ENCODE data around the gene PLXNB3. TPM values are rescaled to one million over a fixed set of nuclear protein-coding genes. Genes with fewer than 3 reads are reported as not detected.
A peak's percentile ranks its signal among the peaks of the same experiment; 100 is the strongest.

The PLXNB3 gene
- total and polyA plus RNA-seq, 2 experiments from 2014 or later = 0.70 to 4.1 TPM

- Histone ChIP-seq H3K36me3 (ENCODE audit: insufficient read depth) (no peaks in the 10 kb centered on the region), H3K27me3 (ENCODE audit: insufficient read depth) (no peaks in the 10 kb centered on the region), H3F3A (replicated peaks; ENCODE audit: low read depth) (no peaks in the 10 kb centered on the region), H3K4me1 (ENCODE audit: insufficient read depth) (no peaks in the 10 kb centered on the region), H3K4me3 (no peak overlapping the region), H3K79me2 (replicated peaks; ENCODE audit: insufficient read depth) (no peaks in the 10 kb centered on the region), H4K20me1 (replicated peaks; ENCODE audit: insufficient read depth) (no peaks in the 10 kb centered on the region), H3K4me2 (no peak overlapping the region), H3K9me2 (ENCODE audit: insufficient read depth) (no peaks in the 10 kb centered on the region), H2AFZ (no peak overlapping the region), H3K27ac (ENCODE audit: low read depth) (no peak overlapping the region)
- DNase-seq (ENCODE audit: low spot score) (no peak), ATAC-seq (no peak; the same call in 2 of the 3 replicates)
- no peak overlapping the region for H3K27ac Mint-ChIP-seq
- no peak overlapping the region for H3K4me3 Mint-ChIP-seq
- no peaks in the 10 kb centered on the region for H3K36me3 Mint-ChIP-seq (ENCODE audit: low read depth)
- no peaks in the 10 kb centered on the region for H3K4me1 Mint-ChIP-seq
- H3K9me3 Mint-ChIP-seq = no peaks in the 10 kb centered on the region
- no peaks in the 10 kb centered on the region for H3K27me3 Mint-ChIP-seq (ENCODE audit: insufficient read depth, low read depth, poor library complexity)
- TF ChIP-seq ZNF462 (CRISPR knock-in tag; IDR thresholded peaks at IDR 0.05) (no peak), CTCF (conservative IDR thresholded peaks at IDR 0.05; ENCODE audit: low read depth in 2 of 2) (peak in 1 of 2 experiments; percentile 18; a peak in 1 of 4 replicates), JUNB (IDR thresholded peaks at IDR 0.05; ENCODE audit: unreplicated experiment) (no peak)
Measured at GRCh38 chrX:153755136-153755535, 8.9 kb upstream of the PLXNB3 start.

GRCh38 chrX:153761863-153762262 is 2.2 kb upstream of the PLXNB3 start:
- Mint-ChIP-seq H3K36me3 (ENCODE audit: low read depth) (no peaks in the 10 kb centered on the region), H3K27me3 (ENCODE audit: insufficient read depth, low read depth, poor library complexity) (peaks cover 6% of the 10 kb centered on the region), H3K9me3 (no peaks in the 10 kb centered on the region), H3K4me1 (peaks cover 5% of the 10 kb centered on the region; the same call in 2 of the 3 replicates), H3K4me3 (no peak overlapping the region), H3K27ac (no peak overlapping the region)
- Histone ChIP-seq H3K9me2 (ENCODE audit: insufficient read depth) (no peaks in the 10 kb centered on the region), H3F3A (replicated peaks; ENCODE audit: low read depth) (no peaks in the 10 kb centered on the region), H3K4me3 (no peak overlapping the region), H3K27ac (ENCODE audit: low read depth) (no peak overlapping the region), H3K27me3 (ENCODE audit: insufficient read depth) (no peaks in the 10 kb centered on the region), H3K4me1 (ENCODE audit: insufficient read depth) (no peaks in the 10 kb centered on the region), H3K36me3 (ENCODE audit: insufficient read depth) (no peaks in the 10 kb centered on the region), H3K4me2 (no peak overlapping the region), H3K79me2 (replicated peaks; ENCODE audit: insufficient read depth) (no peaks in the 10 kb centered on the region), H4K20me1 (replicated peaks; ENCODE audit: insufficient read depth) (no peaks in the 10 kb centered on the region), H2AFZ (no peak overlapping the region)
- no peak for ATAC-seq
- no peak for DNase-seq (ENCODE audit: low spot score)
- TF ChIP-seq EZH2 (IDR thresholded peaks at IDR 0.05; ENCODE audit: low read depth, unreplicated experiment) = no peak
- no peak for TF ChIP-seq STAT1 (IDR thresholded peaks at IDR 0.05; ENCODE audit: unreplicated experiment)

All from GM23338 (cell line).